GM19023 (cell line): ENCODE measurements around the gene ZCWPW1.
"Not testable (repeated sequence)": the region's sequence is repeated elsewhere in the genome, so short reads cannot be mapped to it uniquely, and the experiment has no call there.

Experiments used
- ATAC-seq: cut with Tn5 transposase; IDR thresholded peaks from one replicate; pipeline ENCODE4 v1.9.1; 2021; ENCODE audit warnings: mild to moderate bottlenecking, moderate library complexity; ENCODE audit not compliant: unreplicated experiment

ZCWPW1 gene

DNA sequence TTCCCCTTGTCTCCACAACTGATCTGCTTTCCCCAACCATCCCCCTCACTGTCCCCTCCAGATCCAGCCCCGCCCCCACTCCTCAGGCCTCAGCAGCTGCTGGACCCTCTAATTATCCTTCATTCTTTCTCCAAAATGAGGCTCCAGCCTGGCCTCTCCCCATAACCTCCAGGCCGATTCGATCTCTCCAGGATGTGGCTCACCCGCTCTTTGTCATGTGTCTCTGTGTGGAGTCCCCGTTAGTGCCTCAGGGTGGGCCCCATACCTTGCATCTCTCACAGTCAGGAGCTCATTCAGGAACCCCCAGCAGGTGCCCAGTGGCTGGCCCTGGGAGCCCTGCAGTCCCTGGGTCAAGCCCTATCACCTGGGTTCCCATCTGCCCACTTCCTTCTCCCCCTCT lies 53.9 kb downstream of the ZCWPW1 start:
- no peak for ATAC-seq

DNA sequence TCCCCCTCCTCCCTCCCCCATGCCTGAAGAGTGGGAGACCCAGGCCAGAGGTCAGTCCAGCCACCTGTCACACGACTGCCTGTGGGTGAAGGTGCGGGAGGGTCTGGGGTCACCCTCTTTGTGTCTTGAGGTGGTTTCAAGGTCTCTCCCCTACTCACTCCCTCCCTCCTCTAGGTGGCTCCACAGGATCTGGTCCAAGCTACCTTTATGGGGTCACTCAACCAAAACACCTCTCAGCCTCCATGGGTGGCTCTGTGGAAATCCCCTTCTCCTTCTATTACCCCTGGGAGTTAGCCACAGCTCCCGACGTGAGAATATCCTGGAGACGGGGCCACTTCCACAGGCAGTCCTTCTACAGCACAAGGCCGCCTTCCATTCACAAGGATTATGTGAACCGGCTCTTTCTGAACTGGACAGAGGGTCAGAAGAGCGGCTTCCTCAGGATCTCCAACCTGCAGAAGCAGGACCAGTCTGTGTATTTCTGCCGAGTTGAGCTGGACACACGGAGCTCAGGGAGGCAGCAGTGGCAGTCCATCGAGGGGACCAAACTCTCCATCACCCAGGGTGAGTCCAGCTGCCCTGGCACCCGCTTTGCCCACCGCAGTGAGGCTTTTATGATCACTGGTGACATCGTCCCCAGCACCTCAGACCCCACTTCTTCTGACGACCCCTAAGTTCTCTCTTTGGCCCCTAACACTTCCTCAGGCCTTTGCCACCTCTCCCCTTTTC lies 54.5 kb downstream of the ZCWPW1 start:
- ATAC-seq: not testable (repeated sequence)

DNA sequence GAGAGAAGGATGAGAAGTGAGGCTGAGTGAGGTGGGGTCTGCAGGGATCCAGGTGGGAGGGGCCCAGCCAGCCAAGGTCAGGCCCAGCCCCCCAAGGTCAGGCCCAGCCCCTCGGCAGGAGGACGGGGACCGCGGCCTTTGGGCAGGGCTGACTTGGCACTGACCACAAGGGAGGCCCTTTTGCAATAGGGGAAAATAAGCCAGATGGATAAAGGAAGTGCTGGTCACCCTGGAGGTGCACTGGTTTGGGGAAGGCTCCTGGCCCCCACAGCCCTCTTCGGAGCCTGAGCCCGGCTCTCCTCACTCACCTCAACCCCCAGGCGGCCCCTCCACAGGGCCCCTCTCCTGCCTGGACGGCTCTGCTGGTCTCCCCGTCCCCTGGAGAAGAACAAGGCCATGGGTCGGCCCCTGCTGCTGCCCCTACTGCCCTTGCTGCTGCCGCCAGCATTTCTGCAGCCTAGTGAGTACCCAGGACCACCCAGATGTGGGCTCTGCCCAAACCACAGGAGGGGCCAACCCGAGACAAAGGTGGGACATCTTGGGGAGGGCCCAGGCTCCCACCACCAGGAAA lies 55.2 kb downstream of the ZCWPW1 start, which contains the start of gene PILRA:
TSS of gene PILRA (plus strand) at position 227 of the 571 bp plus-strand sequence. CDS start at position 397, 170 bp downstream.
- ATAC-seq: no peak

DNA sequence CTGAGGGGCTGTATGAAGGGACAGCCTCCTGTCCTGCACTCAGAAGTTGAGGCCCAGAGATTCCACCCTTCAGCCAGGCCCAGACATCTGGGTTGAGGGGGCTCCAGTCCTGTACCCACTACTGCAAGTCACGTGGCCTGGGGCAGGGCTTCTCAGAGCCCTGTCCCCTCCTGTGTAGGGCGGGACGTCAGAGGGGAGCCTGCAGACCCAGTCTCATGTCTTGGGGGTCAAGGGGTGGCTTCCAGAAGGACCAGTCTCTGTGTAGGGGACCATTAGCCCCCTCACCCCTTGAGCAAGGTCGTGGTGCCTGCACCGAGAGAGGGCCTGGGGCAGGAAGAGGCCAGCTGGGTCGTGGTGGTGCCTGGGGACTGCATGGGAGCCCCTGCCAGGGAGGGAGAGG lies 55.8 kb downstream of the ZCWPW1 start:
- ATAC-seq: no peak

DNA sequence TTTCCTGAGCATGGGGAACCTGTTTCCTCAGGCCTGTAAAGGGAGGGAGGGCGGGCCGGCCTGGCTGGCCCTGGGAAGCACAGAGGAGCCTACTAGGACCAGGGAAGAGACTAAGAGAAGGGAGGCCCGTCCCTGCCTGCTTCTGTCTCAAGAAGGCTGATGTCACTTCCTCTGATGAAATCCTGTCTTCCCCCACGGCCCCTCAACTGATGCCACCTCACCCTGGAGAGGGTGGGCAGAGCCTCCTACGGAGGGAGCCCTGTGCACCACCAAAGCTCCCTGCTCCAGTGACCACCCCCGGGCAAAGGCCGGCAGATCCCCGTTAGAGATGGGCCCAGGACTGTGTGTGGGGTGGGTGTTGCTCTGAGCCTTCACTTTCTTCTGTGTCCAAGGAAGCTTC lies 56.2 kb downstream of the ZCWPW1 start:
- ATAC-seq: no peak

DNA sequence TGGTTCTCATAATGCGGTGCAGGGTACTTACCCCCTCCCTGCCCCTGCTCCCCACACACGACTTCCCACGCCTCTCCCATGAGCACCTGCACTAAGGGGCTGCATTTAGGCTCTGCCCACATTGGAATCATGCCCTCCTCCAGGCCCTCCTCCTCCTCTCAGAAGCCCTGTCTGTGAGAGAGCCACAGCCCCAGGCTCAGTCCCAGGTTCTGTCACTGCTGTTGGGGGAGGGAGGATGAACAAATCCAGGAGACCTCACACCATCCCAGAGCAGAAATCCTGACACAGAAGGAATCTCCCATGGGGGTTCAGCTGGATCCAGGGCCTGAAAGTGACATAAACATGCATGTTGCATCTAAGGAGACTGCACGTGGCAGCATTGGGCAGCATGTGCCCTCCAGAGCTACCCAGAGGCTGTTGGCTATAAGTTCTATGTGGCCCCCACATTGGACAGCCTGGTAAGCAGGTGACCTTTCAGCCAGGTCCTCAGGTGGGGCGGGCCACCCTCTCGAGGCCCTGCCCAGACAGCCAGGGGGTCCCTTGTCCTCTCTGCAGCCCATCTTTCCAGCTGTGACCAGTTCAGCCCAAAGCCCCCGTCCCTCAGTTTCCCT lies 56.8 kb downstream of the ZCWPW1 start:
- no peak for ATAC-seq

DNA sequence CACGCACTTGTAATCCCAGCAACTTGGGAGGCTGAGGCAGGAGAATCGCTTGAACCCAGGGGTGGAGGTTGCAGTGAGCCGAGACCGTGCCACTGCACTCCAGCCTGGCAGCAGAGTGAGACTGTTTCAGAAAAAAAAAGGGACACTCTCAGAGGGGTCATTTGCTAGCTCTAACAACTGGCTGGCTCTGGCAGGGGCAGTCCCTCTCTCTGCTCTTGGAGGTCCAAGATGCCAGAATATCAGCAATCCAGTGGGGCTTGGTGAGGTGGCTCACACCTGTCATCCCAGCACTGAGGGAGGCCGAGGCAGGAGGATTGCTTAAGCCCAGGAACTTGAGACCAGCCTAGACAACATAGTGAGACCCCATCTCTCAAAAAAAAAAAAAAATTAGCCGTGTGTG lies 57.8 kb downstream of the ZCWPW1 start:
- ATAC-seq: no peak

DNA sequence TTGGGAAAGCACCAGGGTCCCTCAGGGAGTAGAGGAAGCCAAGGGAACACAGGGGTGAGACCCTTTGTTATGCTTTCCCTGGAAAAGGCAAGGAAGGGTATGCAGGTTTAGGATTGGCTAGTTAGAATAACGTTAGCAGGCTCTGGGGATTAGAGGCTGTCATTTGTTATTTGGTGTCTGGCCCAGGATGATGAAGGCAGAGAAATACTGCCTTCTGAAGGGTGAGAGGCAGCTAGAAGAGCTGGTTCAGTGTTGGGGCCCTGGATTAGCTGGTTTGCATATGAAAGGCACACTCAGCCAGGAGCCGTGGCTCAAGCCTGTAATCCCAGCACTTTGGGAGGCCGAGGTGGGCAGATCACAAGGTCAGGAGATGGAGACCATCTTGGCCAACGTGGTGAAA lies 58.2 kb downstream of the ZCWPW1 start:
- ATAC-seq: no peak

DNA sequence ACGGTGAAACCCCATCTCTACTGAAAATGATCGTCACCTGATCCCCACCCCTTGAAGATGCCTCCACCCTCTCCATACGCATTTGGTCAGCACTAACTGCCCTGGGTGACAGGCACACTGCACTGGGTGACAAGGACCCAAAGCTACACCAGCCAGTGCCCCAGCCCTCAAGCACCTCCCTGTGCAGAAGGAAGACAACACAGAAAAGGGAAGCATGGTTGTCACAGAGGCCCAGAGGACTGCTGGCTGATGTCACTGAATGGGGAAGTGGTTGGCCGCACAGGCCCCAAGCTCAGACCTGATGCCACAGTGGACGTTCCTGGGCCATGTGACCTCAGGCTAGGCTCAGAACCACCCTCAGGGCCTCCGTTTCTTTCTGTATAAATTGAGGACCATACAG lies 59.4 kb downstream of the ZCWPW1 start:
- ATAC-seq: peak; percentile 51

DNA sequence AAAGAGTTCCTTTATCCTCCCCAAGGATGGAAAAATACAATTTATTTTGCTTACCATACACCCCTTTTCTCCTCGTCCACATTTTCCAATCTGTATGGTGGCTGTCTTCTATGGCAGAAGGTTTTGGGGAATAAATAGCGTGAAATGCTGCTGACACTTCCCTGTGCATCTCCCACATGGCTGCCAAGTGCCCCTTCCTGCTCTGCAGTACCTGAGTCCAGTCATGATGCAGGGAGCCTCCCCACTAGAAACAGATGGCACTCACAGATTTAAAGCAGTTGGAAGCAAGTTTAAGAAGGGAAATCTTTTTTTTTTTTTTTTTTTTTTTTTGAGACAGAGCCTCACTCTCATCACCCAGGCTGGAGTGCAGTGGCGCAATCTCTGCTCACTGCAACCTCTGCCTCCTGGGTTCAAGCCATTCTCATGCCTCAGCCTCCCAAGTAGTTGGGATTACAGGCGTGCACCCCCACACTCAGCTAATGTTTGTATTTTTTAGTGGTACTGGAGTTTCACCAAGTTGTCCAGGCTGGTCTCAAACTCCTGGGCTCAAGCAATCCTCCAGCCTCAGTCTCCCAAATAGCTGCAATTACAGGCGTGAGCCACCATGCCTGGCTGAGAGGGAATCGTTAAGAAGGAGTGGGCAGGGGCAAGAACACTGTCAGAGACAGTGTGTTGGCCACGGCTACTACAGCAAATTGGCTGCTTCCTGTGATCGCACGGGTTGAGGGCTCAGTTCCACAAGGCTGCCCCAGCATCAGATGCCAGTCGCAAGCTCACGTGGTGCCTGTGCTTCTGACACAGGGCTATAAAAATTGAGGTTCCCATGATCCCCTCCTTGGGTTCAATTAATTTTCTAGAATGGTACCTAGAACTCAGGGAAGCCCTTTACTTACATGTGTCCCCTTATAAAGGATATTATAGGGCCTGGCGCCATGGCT lies 60.6 kb downstream of the ZCWPW1 start:
- no peak for ATAC-seq

DNA sequence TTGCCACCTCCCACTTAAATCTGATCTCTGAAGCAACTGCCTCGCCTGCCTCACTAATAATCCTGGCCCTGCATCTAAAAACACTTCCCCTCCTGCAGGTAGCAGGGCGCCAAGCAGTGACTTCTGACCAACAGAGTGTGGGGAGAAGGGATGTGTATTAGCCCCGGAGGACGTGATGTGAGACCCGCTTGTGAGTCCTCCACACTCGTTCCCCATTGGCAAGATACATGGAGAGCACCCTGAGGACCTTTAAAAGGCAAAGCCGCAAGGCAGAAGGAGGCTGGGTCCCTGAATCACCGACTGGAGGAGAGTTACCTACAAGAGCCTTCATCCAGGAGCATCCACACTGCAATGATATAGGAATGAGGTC lies 61.3 kb downstream of the ZCWPW1 start:
- ATAC-seq: no peak

DNA sequence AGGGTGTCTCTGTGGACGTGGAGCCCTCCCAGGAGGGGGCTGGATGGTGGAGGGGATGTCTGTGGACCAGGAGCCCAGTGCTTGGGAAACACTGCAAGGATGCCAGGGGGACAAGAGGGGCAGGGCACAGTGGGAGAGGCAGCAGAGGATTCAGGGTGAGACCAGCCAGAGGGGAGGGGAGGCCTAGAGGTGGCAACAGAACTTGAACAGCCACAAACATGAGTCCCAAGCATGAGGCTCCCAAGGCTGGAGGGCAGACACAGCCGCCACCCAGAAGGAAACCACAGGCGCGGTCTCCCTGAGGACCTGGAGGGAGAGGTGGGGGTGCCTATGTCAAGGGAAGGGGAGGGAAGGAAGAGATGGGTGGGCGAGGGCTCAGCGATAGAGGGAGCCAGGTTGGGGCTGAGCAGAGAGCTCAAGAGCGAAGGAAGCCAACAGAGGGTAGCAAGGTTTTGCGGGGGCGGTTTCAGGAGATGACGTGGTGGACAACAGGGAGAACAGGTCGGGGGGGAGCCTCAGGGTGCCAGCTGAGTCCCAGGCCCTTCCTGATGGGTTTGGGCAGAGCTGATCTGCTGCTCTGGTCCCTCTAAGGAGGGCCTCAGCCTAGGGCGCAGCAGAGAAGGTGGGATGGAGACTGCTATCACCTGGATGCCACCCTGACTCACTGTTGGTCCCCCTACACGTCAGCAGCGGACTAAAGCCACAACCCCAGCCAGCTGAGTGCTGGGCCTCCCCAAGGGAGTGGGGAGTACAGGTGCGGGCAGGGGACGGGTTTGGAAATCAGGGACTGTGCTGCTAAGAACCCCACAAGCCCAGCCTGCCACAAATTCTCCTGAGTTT lies 61.9 kb downstream of the ZCWPW1 start:
- ATAC-seq: no peak

DNA sequence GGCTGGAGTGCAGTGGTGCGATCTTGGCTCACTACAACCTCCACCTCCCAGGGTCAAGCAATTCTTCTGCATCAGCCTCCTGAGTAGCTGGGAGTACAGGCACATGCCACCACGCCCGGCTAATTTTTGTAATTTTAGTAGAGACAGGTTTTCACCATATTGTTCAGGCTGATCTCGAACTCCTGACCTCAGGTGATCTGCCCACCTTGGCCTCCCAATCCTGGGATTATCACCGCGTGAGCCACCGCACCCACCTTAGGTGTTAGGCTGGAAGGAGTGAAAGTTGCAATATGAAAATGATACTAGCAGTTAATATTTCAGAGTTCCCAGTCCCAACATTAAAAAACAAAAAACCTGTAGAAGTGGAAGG lies 62.5 kb downstream of the ZCWPW1 start:
- not testable (repeated sequence) for ATAC-seq

DNA sequence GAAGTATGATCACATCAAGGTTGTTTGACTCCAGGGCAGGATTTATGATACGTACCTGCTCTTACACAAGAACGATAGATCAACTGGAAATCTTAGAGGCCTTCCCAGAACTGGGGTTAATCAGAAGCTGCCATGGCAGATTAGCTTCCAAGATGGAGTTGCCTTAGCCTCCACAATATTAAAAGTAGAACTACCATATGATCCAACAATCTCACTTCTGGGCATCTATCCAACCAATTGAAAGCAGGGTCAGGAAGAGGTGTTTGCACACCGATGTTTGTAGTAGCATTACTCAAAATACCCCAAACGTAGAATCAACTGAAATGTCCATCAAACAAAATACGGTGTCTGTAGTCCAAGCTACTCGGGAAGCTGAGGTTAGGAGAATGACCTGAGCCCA lies 64.0 kb downstream of the ZCWPW1 start:
- ATAC-seq: no peak

DNA sequence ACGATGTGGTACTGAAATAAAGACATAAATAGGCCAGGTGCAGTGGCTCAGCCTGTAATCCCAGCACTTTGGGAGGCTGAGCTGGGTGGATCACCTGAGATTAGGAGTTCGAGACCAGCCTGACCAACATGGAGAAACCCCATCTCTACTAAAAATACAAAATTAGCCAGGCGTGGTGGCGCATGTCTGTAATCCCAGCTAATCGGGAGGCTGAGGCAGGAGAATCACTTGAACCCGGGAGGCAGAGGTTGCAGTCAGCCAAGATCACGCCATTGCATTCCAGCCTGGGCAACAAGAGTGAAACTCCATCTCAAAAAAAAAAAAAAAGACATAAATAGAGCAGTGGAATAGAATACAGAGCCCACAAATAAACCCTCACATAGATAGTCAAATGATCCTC lies 64.7 kb downstream of the ZCWPW1 start:
- not testable (repeated sequence) for ATAC-seq

DNA sequence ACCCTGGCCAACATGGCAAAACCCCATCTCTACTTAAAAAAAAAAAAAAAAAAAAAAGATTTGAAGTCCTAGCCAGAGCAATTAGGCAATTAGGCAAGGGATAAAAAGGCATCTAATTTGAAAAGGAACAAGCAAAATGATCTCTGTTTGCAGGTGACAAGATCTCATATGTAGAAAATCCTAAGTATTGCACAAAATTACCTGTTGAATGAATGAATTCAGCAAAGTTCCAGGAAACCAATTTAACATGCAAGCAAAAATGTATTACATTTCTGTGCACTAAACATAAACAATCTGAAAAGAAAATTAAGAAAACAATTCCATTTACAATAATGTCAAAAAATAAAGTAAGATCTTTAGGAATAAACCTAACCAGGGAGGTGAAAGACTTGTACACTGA lies 65.4 kb downstream of the ZCWPW1 start:
- no peak for ATAC-seq

DNA sequence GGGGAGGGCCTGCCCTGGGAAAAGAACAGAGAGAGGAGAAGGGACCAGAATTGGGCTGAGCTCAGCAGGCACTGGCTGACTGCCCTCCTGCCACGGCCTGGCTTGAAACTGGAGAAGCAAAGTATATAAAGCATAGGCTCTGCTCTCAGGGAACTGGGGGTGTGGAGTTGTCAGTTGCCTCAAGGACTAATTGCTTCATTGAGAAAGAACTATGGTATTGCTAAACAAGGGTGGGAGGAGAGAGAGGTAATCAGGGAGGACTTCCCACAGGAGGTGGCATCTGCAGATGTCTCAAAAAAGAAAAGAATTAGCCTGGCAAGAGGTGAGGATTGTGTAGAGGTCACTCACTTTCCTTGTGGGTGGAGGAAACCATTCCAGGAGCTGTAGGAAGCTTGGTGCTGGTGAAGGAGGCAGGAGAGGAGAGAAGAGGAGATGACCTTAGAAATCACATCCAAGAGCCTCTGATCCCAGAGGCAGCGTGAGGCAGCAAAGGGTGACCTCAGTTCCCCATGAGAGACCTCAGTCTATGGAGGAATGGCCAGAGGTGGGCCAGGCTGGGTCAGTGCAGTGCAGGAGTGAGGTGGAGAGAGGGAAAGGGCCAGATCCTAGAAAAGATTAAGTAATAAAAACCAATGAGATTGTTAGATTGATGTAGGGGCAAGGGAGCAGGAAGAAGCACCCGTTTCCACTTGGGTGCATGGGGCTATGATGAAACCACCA lies 68.2 kb downstream of the ZCWPW1 start:
- ATAC-seq: no peak

DNA sequence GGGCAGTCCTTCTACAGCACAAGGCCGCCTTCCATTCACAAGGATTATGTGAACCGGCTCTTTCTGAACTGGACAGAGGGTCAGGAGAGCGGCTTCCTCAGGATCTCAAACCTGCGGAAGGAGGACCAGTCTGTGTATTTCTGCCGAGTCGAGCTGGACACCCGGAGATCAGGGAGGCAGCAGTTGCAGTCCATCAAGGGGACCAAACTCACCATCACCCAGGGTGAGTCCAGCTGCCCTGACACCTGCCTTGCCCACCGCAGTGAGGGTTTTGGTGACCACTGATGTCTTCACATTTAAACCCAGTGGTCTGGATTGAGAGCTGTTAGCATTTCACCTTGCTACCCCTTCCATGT lies 69.7 kb downstream of the ZCWPW1 start:
- no peak for ATAC-seq

DNA sequence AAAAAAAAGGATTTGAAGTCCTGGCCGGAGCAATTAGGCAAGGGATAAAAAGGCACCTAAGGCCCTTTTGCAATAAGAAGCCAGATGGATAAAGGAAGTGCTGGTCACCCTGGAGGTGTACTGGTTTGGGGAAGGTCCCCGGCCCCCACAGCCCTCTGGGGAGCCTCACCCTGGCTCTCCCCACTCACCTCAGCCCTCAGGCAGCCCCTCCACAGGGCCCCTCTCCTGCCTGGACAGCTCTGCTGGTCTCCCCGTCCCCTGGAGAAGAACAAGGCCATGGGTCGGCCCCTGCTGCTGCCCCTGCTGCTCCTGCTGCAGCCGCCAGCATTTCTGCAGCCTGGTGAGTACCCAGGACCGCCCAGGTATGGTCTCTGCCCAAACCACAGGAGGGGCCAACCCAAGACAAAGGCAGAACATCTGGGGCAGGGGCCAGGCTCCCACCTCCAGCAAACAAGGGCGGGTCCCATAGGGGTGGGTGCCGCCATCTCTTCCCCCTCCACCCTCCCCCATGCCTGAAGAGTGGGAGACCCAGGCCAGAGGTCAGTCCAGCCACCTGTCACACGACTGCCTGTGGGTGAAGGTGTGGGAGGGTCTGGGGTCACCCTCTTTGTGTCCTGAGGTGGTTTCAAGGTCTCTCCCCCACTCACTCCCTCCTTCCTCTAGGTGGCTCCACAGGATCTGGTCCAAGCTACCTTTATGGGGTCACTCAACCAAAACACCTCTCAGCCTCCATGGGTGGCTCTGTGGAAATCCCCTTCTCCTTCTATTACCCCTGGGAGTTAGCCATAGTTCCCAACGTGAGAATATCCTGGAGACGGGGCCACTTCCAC lies 70.3 kb downstream of the ZCWPW1 start, which contains the start of gene PILRB:
TSS of gene PILRB (plus strand) at position 91 of the 830 bp plus-strand sequence. CDS start at position 277, 186 bp downstream.
- ATAC-seq: no peak
